Right kidney (tissue), 1 donor: ENCODE data around the gene TPM4.
"Not testable (repeated sequence)": the region's sequence is repeated elsewhere in the genome, so short reads cannot be mapped to it uniquely, and the experiment has no call there.

Source experiments
- DNase-seq: peaks from one replicate; pipeline ENCODE4 v3.0.0-alpha.2; 2016

The TPM4 gene

DNA sequence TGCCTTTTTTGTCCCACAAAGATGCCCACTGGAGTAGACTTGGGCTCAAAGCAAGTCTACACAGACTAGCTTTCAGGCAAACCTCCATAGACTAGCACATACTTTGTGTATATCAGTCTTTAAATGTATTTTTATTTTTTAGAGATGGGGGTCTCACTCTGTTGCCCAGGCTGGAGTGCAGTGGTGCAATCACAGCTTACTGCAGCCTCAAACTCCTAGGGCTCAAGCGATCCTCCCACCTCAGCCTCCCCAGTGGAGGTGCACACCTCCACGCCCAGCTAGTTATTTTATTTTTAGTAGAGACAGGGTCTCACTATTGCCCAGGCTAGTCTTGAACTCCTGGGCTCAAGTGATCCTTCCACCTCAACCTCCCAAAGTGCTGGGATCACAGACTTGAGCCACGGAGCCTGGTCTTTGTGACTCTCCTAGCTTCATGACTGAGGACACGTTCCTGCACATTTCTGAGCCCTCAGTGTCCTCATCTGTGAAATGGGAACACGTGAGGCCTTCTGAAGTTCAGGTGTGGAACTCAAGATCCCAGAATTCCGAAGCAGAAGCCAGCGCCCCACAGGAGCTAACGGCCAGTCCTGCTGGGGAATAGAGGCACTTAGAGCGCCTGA, 5.1 kb upstream of the TPM4 start:
- no peak for DNase-seq

DNA sequence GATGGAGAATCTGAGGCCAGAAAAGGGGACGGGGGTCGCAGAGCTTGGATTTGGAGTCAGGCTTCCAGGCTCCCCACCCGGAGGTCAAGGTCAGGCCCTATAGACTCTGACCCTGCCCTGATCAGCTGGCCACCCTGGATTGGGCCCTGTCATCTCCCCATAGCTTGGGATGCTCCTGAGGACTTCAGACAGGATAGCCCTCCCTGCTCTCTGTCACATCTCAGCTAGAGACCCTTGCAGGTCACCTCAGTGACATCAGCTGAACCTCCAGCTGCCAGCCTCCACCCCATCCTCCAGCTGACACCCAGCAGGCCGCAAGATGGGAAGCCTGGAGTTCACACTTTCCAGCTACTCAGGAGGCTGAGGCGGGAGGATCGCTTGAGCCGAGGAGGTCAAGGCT, 2.8 kb upstream of the TPM4 start:
- no peak for DNase-seq

DNA sequence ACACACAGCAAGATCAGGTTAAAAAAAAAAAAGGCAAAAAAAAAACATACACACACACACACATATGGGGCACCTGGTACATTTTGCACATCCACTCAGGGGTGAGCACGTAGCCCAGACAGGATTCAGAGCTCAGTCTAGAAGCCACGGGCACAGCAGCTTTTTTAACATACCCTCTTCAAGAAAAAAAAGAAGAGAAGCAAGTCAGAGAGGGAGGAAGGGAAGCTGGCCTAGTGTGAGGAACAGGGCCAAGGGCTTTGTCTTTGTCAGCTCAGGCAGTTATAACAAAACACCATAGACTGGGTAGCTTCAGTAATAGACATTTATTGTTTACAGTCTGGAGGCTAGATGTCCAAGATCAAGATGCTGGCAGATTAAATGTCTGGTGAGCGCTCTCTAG, 2.3 kb upstream of the TPM4 start:
- no peak for DNase-seq

DNA sequence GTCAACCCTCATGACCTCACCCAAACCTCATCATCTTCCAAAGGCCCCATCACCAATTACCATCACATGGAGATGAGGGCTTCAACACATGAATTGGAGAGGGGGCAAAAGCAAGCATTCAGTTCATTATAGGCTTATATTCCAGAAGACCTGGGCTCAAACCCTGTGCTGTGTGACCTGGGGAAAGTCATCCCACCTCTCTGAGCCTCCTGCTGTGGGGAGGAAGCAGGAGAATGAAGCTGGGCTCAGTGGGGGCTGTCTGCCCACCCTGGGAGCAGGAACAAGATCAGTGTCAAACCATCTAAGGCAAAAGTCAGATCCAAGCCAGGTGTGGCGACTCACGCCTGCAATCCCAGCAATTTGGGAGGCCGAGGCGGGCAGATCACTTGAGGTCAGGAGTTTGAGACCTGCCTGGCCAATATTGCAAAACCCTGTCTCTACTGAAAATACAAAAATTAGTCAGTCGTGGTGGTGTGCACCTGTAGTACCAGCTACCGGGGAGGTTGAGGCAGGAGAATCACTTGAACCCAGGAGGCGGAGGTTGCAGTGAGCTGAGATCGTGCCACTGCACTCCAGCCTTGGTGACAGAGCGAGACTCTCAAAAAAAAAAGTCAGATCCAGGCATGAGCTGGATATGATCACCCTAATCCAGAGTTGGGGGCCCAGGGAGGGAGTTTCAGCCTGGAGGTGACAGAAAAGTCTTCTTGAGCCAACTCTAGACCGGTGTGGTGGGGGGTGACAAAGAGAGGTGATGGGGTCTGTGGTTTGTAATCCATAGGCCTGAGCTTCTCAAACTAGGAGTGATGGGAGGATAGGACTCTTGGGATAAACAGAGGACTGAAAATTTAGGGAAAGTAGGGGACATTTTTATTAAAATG, 1.6 kb upstream of the TPM4 start:
- DNase-seq = no peak

DNA sequence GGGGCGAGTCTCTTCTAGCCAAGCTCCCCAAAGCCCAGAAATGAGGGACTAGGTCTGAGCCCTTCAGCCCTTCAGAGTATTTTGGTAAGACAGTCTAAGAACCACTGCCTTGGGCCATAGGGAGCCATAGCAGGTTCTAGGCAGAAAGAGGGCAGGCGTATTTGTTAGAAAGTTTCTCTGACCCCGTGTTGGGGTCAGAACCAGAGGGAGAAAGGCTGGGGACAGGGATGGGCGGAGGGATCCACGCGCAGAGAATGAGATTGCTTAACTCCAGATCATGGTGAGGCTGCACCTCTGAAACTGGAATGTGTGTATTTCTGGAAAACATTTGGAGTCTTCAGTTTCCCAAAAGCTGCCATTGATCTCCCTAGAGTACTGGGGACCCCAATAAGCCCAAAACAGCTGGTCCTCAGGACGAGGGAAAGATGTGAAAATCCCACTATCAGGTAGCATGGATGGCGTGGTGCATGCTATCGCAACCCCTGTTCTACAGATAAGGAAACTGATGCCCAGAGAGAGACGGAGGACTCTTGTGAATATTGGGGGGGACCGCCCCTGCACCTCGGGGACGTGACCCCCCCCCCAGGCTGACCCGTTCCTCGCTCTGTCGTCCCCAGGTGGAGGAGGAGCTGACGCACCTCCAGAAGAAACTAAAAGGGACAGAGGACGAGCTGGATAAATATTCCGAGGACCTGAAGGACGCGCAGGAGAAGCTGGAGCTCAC, 703 bp upstream of the TPM4 start:
- DNase-seq = no peak

DNA sequence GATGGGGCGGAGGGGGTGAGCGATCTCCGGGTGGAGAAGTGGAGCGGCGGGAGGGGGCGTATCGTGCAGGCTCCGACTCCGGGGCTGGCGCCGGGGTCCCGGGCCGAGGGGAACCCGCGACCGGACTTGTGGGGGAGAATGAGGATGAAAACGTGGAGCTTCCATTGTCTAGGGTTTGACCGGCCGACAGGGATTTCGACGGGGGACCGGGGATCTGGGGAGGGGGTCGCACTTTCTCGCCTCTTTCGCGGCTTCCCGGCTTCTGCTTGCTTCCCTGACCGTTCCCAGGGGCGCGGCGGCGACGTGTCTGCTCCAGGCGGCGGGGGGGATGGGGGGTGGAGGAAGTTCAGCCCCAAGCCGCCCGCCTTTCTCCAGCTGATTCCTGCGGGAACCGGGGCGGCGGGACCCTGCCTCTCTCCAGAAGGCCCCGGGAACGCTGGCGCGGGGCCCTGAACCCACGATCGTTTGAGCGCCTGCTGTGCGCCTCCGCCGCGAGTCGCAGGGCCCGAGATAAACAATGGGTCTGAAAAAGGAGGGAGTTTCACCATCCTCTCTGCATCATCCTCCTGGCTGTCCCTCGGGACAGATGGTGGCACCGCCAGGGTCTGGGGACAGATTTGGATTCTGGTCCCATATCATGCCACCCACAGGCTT, 790 bp downstream of the TPM4 start:
- DNase-seq = peak; percentile 72

DNA sequence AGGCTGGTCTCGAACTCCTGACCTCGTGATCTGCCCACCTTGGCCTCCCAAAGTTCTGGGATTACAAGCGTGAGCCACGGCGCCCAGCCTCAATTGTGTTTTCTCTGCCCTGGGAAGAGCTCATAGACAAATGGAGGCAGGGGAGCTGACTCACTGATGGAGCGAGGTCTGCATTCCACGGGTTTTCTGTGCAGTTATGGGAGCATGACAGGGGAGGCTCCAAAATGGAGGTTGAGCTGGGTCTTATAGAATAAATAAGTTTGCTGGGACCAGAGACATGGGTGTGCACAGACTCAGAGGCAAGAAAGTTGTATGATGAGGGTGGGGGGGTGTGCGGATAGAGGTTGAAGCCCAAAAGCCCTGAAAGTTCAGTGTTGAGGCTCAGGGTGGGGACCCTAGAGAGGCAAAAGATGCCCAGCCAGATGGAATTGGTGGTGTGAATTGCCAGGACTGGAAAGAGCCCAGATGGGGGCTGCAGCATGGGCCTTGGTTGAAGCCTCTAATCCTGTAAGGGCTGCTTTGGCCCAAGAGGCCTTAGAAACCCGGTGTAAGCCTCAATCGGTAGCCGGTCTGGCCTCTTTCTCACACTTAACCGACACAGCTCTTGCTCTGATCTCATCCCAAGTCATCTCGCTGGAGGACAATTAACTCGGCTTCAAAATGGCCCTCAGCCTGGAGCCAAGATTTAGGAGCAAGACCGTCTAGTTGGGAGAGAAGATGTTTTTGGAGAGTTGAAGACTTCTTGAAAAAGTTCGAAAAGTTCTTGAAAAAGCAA, 1.9 kb downstream of the TPM4 start:
- peak; percentile 61 for DNase-seq

DNA sequence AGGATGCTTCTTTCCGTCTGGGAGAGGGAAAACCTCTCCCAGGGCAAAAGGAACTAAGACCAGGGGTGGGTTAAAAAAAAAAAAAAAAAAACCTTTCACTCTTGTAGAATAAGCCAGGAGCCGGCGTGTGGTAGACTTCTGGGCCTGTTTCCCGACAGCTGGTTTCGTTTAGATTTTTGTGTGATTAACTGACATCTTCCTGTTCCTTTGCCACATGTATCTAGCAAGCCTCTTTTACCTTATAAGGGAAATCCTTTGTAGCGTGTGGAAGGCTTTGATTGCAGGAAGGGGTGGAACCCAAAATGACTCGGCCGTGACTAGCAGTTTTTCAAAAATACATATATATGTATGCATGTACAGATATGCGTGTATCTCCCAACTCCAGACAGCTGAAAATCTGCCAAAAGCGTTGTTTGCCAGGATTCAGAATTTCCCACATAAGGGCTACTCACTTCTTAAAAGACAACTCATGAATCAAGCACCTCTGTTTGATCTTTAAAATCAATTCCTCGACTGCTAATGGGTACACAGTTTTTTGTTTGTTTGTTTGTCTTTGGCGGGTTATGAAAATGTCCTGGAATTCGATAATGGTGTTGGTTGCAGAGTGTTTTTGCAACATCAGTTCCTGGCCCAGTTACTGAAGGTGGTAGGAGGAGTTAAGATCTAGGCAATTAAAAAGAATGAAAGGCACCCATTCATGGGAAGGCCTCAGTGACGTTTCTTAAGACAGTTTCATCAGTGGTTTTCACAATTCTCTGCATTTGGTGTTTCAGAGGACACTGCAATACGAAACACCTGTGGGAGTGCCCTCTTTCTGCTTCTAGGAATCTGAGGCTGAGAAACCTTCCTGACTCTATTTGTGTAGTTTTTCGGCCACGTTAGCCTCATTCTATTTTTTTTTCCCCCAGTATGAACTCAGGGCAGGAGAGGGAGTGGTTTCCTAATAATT, 2.7 kb downstream of the TPM4 start:
- peak; percentile 56 for DNase-seq

DNA sequence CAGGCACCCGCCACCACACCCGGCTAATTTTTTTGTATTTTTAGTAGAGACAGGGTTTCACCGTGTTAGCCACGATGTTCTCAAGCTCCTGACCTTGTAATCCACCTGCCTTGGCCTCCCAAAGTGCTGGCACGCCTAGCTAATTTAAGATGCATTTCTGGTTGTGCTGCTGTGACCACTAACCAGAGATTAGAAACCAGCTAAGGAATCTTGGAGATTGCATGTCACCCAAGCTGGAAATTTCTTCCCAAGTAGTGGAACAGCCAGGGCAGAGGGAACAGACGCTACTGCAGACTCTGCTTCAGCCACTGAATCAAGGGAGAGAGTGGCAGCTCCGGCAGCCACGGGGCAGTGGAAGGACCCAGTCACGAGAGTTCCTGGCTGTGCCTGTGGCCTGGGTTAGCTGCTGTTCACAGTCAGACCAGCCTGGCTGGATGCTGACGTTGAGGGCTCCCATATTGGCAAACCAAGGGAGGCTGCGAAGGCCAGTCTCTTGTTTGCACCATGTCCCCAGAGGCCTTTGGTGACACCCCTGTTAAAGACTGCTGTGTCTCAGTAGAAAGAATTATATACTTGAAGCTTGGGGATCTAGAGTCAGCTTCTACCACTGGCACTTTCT, 7.9 kb downstream of the TPM4 start:
- no peak for DNase-seq

DNA sequence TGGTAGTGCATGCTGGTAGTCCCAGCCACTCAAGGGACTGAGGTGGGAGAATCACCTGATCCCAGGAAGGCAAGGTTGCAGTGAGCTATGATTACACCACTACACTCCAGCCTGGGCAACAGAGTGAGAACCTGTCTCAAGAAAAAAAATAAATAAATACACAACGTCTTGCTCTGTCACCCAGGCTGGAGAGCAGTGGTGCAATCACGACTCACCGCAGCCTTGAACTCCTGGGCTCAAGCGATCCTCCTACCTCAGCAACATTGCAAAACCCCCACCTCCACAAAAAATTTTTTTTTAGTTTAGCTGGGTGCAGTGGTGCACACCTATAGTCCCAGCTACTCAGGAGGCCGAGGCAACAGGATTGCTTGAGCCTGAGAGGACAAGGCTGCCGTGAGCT, 8.8 kb downstream of the TPM4 start:
- DNase-seq = no peak

DNA sequence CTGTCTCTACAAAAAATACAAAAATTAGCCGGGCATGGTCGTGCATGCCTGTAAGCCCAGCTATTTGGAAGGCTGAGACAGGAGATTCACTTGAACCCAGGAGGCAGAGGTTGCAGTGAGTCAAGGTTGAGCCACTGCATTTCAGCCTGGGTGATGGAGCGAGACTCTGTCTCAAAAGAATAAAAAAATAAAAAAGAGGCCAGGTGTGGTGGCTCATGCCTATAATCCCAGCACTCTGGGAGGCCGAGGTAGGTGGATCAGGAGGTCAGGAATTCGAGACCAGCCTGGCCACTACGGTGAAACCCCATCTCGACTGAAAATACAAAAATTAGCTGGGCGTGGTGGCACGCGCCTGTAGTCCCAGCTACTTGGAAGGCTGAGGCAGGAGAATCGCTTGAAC, 11.1 kb downstream of the TPM4 start:
- not testable (repeated sequence) for DNase-seq

DNA sequence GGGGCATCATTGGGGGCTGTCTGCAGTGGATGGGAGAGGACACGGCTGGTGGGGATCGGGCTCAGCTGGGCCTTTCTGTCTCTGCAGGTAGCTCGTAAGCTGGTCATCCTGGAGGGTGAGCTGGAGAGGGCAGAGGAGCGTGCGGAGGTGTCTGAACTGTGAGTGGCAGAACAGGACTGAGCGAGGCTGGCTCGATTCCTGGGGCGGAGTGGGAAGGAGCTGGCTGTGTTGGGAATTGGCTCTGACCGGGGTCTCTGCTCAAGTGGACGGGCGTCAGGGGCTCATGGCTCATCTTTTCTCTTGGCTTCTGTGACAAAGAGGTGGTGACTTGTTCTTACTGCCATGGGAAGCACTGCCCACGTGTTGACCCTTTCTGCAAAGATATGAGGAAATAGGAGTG, 11.6 kb downstream of the TPM4 start:
- DNase-seq = no peak

DNA sequence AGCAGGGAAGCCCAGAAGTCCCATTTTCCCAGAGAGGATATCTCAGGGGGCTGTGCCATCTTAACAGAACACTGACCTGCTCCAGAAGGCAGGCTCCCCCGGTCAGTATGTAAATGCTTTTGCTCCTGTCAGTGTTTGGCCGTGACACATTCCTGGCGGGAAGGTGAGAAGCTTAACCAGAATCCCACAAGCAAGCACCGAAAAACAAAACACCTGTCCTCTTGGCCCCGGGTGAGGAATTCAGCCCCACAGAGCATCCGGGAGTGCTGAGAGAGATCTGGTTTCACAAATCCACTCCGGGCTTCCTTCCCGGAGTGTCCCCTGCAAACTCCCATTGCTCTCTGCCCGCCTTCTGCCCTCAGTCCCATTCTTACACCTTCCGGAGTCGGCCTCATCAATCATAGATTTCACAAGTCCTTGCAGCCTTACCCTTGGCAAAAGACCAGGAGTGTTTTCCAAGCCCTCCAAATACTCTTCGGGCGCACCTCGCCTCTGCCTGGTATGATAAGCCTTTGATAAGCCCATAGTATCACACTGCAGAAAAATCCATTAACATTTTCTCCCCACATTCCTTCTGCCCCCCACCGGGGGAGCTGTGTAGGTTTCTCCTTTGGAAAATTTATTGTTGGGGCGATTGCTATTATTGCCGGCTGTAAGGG, 12.2 kb downstream of the TPM4 start:
- no peak for DNase-seq

DNA sequence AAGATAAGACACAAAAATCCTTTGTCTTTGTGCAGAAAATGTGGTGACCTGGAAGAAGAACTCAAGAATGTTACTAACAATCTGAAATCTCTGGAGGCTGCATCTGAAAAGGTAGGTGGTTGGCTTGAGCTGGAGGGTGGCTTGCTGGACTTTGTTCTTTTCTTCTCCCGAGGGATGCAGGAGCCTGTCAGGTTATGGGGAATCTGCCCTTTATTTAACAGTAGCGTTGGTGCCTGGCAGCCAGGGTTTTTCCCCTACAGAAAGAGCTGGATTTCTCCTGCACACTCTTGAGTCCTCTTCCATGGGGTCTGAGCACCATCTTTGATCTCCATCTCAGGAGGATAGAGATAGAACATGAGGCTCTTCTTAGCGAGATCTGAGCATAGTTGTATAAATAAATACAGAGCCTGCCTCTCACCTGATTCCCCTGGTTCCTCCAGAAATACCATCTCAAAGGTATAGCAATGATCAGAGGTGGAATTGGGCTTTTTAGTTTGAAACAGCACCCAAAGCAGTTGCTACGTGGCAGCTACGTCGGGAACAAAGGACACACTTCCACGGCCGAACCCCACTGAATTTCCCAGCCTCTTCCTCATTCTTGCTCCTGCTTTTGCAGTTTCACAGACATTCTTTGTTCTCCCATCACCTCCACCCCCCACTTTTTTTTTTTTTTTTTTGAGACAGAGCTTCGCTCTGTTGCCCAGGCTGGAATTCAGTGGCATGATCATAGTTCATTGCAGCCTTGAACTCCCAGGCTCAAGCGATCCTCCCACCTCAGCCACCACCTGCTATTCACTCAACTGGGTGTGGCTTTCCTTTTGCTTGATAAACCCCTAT, 12.9 kb downstream of the TPM4 start:
- DNase-seq = no peak

DNA sequence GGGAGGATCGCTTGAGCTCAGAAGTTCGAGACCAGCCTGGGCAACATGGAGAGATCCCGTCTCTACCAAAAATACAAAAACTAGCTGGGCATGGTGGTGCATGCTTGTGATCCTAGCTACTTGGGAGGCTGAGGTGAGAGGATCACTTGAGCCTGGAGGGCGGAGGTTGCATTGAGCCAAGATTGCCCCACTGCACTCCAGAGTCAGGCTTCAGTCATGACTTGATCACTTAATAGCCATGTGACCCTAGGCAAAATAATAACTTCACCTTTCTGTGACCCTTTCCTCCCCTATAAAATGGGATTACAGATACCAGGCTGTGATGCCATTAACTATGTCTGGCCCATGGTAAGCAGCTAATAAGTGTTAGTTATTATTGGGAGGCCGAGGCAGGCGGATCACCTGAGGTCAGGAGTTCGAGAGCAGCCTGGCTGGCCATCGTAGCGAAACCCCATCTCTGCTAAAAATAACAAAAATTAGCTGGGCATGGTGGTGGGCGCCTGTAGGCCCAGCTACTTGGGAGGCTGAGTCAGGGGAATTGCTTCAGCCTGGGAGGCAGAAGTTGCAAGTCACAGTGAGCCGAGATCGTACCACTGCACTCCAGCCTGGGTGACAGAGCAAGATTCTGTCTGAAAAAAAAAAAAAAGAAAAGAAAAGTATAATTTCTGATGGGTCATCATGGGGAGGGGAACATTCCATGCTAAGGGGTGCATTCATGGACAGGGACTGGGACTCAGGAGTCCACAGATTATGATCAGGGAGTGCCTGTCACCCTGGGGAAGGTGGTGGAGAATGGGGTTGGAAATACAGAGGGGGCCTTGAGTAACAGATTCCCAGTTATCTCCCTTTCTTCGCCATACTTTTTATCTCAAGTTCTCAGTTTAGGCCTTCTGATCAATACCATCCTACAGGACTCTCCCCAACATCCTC, 15.5 kb downstream of the TPM4 start:
- no peak for DNase-seq

DNA sequence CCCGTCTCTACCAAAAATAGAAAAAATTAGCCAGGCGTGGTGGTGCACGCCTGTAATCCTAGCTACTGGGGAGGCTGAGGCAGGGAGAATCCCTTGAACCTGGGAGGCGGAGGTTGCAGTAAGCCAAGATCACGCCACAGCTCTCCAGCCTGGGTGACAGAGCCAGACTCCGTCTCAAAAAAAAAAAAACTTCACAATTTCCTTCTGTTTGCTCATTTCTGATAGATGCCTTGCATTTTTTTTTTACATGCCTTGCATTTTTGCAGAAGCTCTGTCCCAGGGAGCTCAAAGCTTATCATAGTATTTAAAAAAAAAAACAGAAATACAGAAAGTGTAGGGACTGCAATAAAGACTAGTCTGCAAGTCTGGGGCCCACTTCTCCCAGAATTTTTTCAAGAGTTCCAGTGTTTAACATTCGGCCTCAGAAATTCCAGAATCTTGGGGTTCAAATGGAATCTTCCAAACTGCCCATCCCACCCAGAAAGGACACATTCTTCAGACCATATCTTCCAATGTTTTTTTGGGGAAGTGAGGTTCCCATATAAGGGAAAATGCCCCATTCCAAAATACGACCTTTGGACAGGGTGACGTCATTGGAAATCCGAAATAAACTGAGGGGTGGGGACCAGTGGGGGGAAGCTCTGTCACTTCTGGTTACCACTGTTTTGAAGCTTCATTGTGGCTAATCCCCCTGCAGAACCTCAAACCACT, 18.2 kb downstream of the TPM4 start:
- no peak for DNase-seq

DNA sequence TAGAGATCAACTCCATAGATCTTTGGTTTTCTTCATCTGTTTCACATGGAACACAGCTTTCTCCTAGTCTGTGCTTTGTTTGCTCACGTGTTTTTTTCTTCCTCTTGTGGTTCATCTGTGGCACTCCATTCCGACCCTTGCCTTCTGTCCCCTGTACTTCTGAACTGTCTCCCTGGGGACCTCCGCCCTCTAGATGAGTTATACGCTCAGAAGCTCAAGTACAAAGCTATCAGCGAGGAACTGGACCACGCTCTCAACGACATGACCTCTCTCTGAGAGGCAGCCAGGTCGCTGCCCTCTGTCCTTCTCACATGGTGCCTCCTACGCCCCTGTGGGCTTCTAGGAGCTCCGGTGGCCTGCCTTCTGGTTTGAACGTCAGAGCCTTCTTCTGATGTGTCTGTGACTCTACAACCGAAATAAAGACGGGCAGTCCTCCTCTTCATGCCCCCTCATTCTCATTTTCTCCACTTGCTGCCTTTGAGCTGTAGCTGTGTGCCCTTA, 18.8 kb downstream of the TPM4 start:
- DNase-seq = no peak
